WTC11 (cell line): ENCODE data around the gene SSRP1. TPM values are rescaled to one million over a fixed set of nuclear protein-coding genes. Genes with fewer than 3 reads are reported as not detected.

ENCODE experiments used
- ATAC-seq: fragments of 200-7000 bp; cut with Tn5 transposase; 2 replicates; pipeline ENCODE4 v1.10.0; 2021; ENCODE audit warnings: mild to moderate bottlenecking, moderate library complexity
- CTCF ChIA-PET: fragments of 300-600 bp; sonication (Branson Sonifier 250); formaldehyde crosslinking; loops from one replicate; lab custom pipeline; 2021; ENCODE audit warnings: antibody characterized with exemption; lab: Charles Lee
- POLR2A ChIA-PET: fragments of 350-600 bp; sonication (Branson Sonifier 250); formaldehyde crosslinking; loops from one replicate; lab custom pipeline; 2021; ENCODE audit warnings: antibody characterized with exemption; lab: Charles Lee
- DNase-seq: peaks from one replicate; pipeline ENCODE4 v3.0.0; 2021; ENCODE audit warnings: low spot score
- H3K27ac Mint-ChIP-seq: 2 replicates; pipeline ENCODE4 v1.8.0; 2021; ENCODE audit warnings: mixed read lengths
- H3K27me3 Mint-ChIP-seq: 2 replicates; pipeline ENCODE4 v1.8.0; 2021; ENCODE audit warnings: low read depth, mild to moderate bottlenecking, moderate library complexity, mixed read lengths
- H3K36me3 Mint-ChIP-seq: 2 replicates; pipeline ENCODE4 v1.8.0; 2021; ENCODE audit warnings: mixed read lengths
- H3K4me1 Mint-ChIP-seq: 2 replicates; pipeline ENCODE4 v1.8.0; 2022; ENCODE audit warnings: mixed read lengths
- H3K4me3 Mint-ChIP-seq: 2 replicates; pipeline ENCODE4 v1.8.0; 2021; ENCODE audit warnings: mild to moderate bottlenecking, moderate library complexity, mixed read lengths
- H3K9me3 Mint-ChIP-seq: 2 replicates; pipeline ENCODE4 v1.8.0; 2021; ENCODE audit warnings: mixed read lengths
- AFF4 ChIP-seq: sonication (generic); formaldehyde crosslinking; IDR thresholded peaks from 2 replicates; pipeline ENCODE4 v1.8.1; 2023; ENCODE audit warnings: mild to moderate bottlenecking, missing genetic modification reagents, borderline replicate concordance
- ATF2 ChIP-seq: sonication (generic); formaldehyde crosslinking; IDR thresholded peaks from 2 replicates; pipeline ENCODE4 v1.8.1; 2022; ENCODE audit warnings: low read depth, missing genetic modification reagents, borderline replicate concordance
- E2F5 ChIP-seq: sonication (generic); formaldehyde crosslinking; IDR thresholded peaks from 2 replicates; pipeline ENCODE4 v1.8.1; 2022; ENCODE audit warnings: mild to moderate bottlenecking, moderate library complexity, missing genetic modification reagents
- FOXJ3 ChIP-seq: sonication (generic); formaldehyde crosslinking; IDR thresholded peaks from 2 replicates; pipeline ENCODE4 v1.9.0; 2021; ENCODE audit warnings: missing genetic modification reagents, mild to moderate bottlenecking, borderline replicate concordance
- GTF2I ChIP-seq: fragments of 250-450 bp; sonication (Bioruptor Pico); conservative IDR thresholded peaks from 2 replicates; pipeline ENCODE4 v1.4.0; 2021; ENCODE audit warnings: mild to moderate bottlenecking
- MXD4 ChIP-seq: fragments of 250-450 bp; sonication (Bioruptor Pico); IDR thresholded peaks from 2 replicates; pipeline ENCODE4 v1.8.0; 2021; ENCODE audit warnings: mild to moderate bottlenecking, moderate library complexity, borderline replicate concordance
- MYBL2 ChIP-seq: sonication (generic); formaldehyde crosslinking; IDR thresholded peaks from 2 replicates; pipeline ENCODE4 v1.8.1; 2023; ENCODE audit warnings: mild to moderate bottlenecking, moderate library complexity, missing genetic modification reagents
- NFATC4 ChIP-seq: fragments of 250-450 bp; sonication (Bioruptor Pico); IDR thresholded peaks from 2 replicates; pipeline ENCODE4 v1.9.0; 2021; ENCODE audit warnings: mild to moderate bottlenecking
- NFYB ChIP-seq: sonication (generic); formaldehyde crosslinking; conservative IDR thresholded peaks from 2 replicates; pipeline ENCODE4 v1.8.0; 2022; ENCODE audit warnings: low read depth, missing genetic modification reagents
- NR1H2 ChIP-seq: sonication (generic); formaldehyde crosslinking; IDR thresholded peaks from 2 replicates; pipeline ENCODE4 v1.9.0; 2021; ENCODE audit warnings: mild to moderate bottlenecking, moderate library complexity, missing genetic modification reagents
- NR2C2 ChIP-seq: sonication (generic); formaldehyde crosslinking; IDR thresholded peaks from 2 replicates; pipeline ENCODE4 v1.8.0; 2022; ENCODE audit warnings: mild to moderate bottlenecking, missing genetic modification reagents
- OVOL2 ChIP-seq: fragments of 250-450 bp; sonication (Bioruptor Pico); IDR thresholded peaks from 2 replicates; pipeline ENCODE4 v1.9.0; 2021; ENCODE audit warnings: mild to moderate bottlenecking, borderline replicate concordance
- SMAD4 ChIP-seq: sonication (generic); formaldehyde crosslinking; IDR thresholded peaks from 2 replicates; pipeline ENCODE4 v1.8.0; 2022; ENCODE audit warnings: mild to moderate bottlenecking, missing genetic modification reagents
- ZBTB21 ChIP-seq: sonication (generic); formaldehyde crosslinking; IDR thresholded peaks from 2 replicates; pipeline ENCODE4 v1.8.1; 2023; ENCODE audit warnings: mild to moderate bottlenecking, missing genetic modification reagents, borderline replicate concordance
- ZNF219 ChIP-seq: sonication (generic); formaldehyde crosslinking; IDR thresholded peaks from 2 replicates; pipeline ENCODE4 v1.8.0; 2023; ENCODE audit warnings: missing genetic modification reagents, mild to moderate bottlenecking, borderline replicate concordance
- ZNF317 ChIP-seq: sonication (generic); formaldehyde crosslinking; IDR thresholded peaks from 2 replicates; pipeline ENCODE4 v1.8.1; 2023; ENCODE audit warnings: low read depth, mild to moderate bottlenecking, moderate library complexity, missing genetic modification reagents, borderline replicate concordance
- ZNF425 ChIP-seq: fragments of 250-450 bp; sonication (Bioruptor Pico); conservative IDR thresholded peaks from 2 replicates; pipeline ENCODE4 v1.9.0; 2021; ENCODE audit warnings: mild to moderate bottlenecking
- total RNA-seq: library from RNA; stranded (reverse); gene quantifications from 3 replicates; pipeline ENCODE4 v1.2.3, GENCODE V29; 2021
- TF ChIP-seq, protein P1 (sequence below): sonication (generic); formaldehyde crosslinking; IDR thresholded peaks from 2 replicates; pipeline ENCODE4 v1.8.0; 2023; ENCODE audit warnings: missing genetic modification reagents
- TF ChIP-seq, protein P2 (sequence below): fragments of 250-450 bp; sonication (Bioruptor Pico); IDR thresholded peaks from 2 replicates; pipeline ENCODE4 v2.1.2; 2022; ENCODE audit warnings: mild to moderate bottlenecking, moderate library complexity
- TF ChIP-seq, protein P3 (sequence below): sonication (generic); formaldehyde crosslinking; IDR thresholded peaks from 2 replicates; pipeline ENCODE4 v1.8.1; 2022; ENCODE audit warnings: mild to moderate bottlenecking, missing genetic modification reagents, moderate library complexity, borderline replicate concordance

The SSRP1 gene
- total RNA-seq, 1 experiment from 2014 or later = 228 TPM

GRCh38 chr11:57377107-57377506, 41.4 kb upstream of the SSRP1 start:
- peaks cover 2% of the 10 kb centered on the region; the same call in 1 of the 2 replicates for H3K4me1 Mint-ChIP-seq
- no peak for ATAC-seq
- ChIA-PET POLR2A (no interaction called here), CTCF (interaction anchor here (0.9 to 2.0 kb wide), 6 partner anchors 12 to 81 kb away, joined by 3 to 11 read pairs (median 4); no protein-coding TSS in a partner anchor)
- DNase-seq = no peak
- no peaks in the 10 kb centered on the region for H3K36me3 Mint-ChIP-seq
- TF ChIP-seq ZBTB21 = no peak
- TF ChIP-seq, protein P1, sequence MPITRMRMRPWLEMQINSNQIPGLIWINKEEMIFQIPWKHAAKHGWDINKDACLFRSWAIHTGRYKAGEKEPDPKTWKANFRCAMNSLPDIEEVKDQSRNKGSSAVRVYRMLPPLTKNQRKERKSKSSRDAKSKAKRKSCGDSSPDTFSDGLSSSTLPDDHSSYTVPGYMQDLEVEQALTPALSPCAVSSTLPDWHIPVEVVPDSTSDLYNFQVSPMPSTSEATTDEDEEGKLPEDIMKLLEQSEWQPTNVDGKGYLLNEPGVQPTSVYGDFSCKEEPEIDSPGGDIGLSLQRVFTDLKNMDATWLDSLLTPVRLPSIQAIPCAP (CRISPR knock-in tag) = no peak
- TF ChIP-seq, protein P2, sequence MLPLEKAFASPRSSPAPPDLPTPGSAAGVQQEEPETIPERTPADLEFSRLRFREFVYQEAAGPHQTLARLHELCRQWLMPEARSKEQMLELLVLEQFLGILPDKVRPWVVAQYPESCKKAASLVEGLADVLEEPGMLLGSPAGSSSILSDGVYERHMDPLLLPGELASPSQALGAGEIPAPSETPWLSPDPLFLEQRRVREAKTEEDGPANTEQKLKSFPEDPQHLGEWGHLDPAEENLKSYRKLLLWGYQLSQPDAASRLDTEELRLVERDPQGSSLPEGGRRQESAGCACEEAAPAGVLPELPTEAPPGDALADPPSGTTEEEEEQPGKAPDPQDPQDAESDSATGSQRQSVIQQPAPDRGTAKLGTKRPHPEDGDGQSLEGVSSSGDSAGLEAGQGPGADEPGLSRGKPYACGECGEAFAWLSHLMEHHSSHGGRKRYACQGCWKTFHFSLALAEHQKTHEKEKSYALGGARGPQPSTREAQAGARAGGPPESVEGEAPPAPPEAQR (CRISPR knock-in tag) = no peak
- no peak for TF ChIP-seq MXD4 (CRISPR knock-in tag)
- TF ChIP-seq, protein P3, sequence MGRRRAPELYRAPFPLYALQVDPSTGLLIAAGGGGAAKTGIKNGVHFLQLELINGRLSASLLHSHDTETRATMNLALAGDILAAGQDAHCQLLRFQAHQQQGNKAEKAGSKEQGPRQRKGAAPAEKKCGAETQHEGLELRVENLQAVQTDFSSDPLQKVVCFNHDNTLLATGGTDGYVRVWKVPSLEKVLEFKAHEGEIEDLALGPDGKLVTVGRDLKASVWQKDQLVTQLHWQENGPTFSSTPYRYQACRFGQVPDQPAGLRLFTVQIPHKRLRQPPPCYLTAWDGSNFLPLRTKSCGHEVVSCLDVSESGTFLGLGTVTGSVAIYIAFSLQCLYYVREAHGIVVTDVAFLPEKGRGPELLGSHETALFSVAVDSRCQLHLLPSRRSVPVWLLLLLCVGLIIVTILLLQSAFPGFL (CRISPR knock-in tag) = no peak
- no peak for TF ChIP-seq MYBL2 (CRISPR knock-in tag)
- no peak for TF ChIP-seq NFYB
- no peak for TF ChIP-seq NR2C2 (CRISPR knock-in tag)
- TF ChIP-seq FOXJ3 = no peak
- no peak for TF ChIP-seq ZNF425 (CRISPR knock-in tag)
- no peak for TF ChIP-seq ZNF317 (CRISPR knock-in tag)
- no peak for TF ChIP-seq ATF2
- no peak for TF ChIP-seq SMAD4 (CRISPR knock-in tag)
- TF ChIP-seq GTF2I (CRISPR knock-in tag) = no peak
- no peak for TF ChIP-seq ZNF219 (CRISPR knock-in tag)
- no peak for TF ChIP-seq E2F5 (CRISPR knock-in tag)
- no peak for TF ChIP-seq NR1H2 (CRISPR knock-in tag)
- TF ChIP-seq NFATC4 (CRISPR knock-in tag) = no peak
- TF ChIP-seq AFF4 (CRISPR knock-in tag) = no peak
- TF ChIP-seq OVOL2 (CRISPR knock-in tag) = no peak
- peaks cover 6% of the 10 kb centered on the region for H3K9me3 Mint-ChIP-seq
- H3K4me3 Mint-ChIP-seq = peak overlapping the region; percentile 51
- no peak overlapping the region for H3K27ac Mint-ChIP-seq
- peaks cover 36% of the 10 kb centered on the region for H3K27me3 Mint-ChIP-seq
